Fibroblast of lung (primary cell): ENCODE data around the gene MLPH. TPM values are rescaled to one million over a fixed set of nuclear protein-coding genes. Genes with fewer than 3 reads are reported as not detected.

Experiments used
- DNase-seq, 2 donors: peaks; one replicate each; pipeline versions ENCODE4 v3.0.0 to v3.0.0-alpha.2; 2010; ENCODE audit warnings: low read depth in 2 of 2
- H2AFZ ChIP-seq: 2 replicates; pipeline ENCODE4 v1.5.1; 2012; ENCODE audit warnings: low read length, control low read depth, inconsistent platforms
- H3K27ac ChIP-seq: 2 replicates; pipeline ENCODE4 v1.5.1; 2011; ENCODE audit warnings: low read length, control low read depth; ENCODE audit not compliant: insufficient read depth
- H3K27me3 ChIP-seq: 2 replicates; pipeline ENCODE4 v1.5.1; 2011; ENCODE audit warnings: mild to moderate bottlenecking, low read length; ENCODE audit not compliant: control insufficient read depth, insufficient read depth
- H3K36me3 ChIP-seq: 2 replicates; pipeline ENCODE4 v1.5.1; 2011; ENCODE audit warnings: low read length; ENCODE audit not compliant: control insufficient read depth, insufficient read depth
- H3K4me1 ChIP-seq: 2 replicates; pipeline ENCODE4 v1.5.1; 2011; ENCODE audit warnings: low read length; ENCODE audit not compliant: control insufficient read depth, insufficient read depth; ENCODE audit errors: extremely low read depth
- H3K4me2 ChIP-seq: 2 replicates; pipeline ENCODE4 v1.5.1; 2011; ENCODE audit warnings: low read length, control low read depth; ENCODE audit not compliant: insufficient read depth; ENCODE audit errors: extremely low read depth
- H3K4me3 ChIP-seq, 4 experiments: fragments of 200-600 bp in 1 of 4; sonication (generic) in 1 of 4; replicated peaks in 1 of 4; 2 replicates each; pipeline ENCODE4 v1.5.1; 2011 to 2016; ENCODE audit warnings: low read length in 4 of 4, low read depth in 3 of 4, mild to moderate bottlenecking in 3 of 4, control low read depth in 2 of 4, inconsistent platforms in 1 of 4, mixed read lengths in 1 of 4; ENCODE audit not compliant: insufficient read depth in 1 of 4; ENCODE audit errors: control extremely low read depth in 1 of 4
- H3K79me2 ChIP-seq: 2 replicates; pipeline ENCODE4 v1.5.1; 2012; ENCODE audit warnings: mild to moderate bottlenecking, low read length, inconsistent platforms; ENCODE audit not compliant: control insufficient read depth, insufficient read depth
- H3K9ac ChIP-seq: 2 replicates; pipeline ENCODE4 v1.5.1; 2011; ENCODE audit warnings: mild to moderate bottlenecking, low read length, control low read depth; ENCODE audit not compliant: insufficient read depth
- H3K9me3 ChIP-seq: 2 replicates; pipeline ENCODE4 v1.5.1; 2012; ENCODE audit warnings: low read depth, low read length; ENCODE audit not compliant: control insufficient read depth, insufficient read depth
- H4K20me1 ChIP-seq: 2 replicates; pipeline ENCODE4 v1.5.1; 2011; ENCODE audit warnings: low read length; ENCODE audit not compliant: control insufficient read depth, insufficient read depth; ENCODE audit errors: extremely low read depth
- CTCF ChIP-seq, 2 donors: IDR thresholded peaks in 1 of 2; conservative IDR thresholded peaks in 1 of 2; 1 replicate in 1 of 2; 2 replicates in 1 of 2; pipeline ENCODE4 v1.5.1; 2011 to 2012; ENCODE audit warnings: low read length in 2 of 2, control low read depth in 1 of 2, inconsistent platforms in 1 of 2, low read depth in 1 of 2, mild to moderate bottlenecking in 1 of 2
- EZH2 ChIP-seq: IDR thresholded peaks from 2 replicates; pipeline ENCODE4 v1.5.1; 2012; ENCODE audit warnings: low read length, control low read depth, mild to moderate bottlenecking; ENCODE audit errors: missing control alignments
- polyA plus RNA-seq, 2 donors: library from polyadenylated mRNA; depleted of rRNA in 1 of 2; stranded (reverse) in 1 of 2; unstranded in 1 of 2; fragments of >200 nt; gene quantifications; 2 replicates each; pipeline ENCODE4 v1.2.1, GENCODE V29; 2011 to 2012; ENCODE audit warnings: missing spikeins in 1 of 2
- total RNA-seq: library from RNA; depleted of rRNA; stranded (reverse); fragments of >200 nt; gene quantifications from 2 replicates; pipeline ENCODE4 v1.2.1, GENCODE V29; 2014

Gene MLPH
- total and polyA plus RNA-seq, 2 donors (not counting 1 experiment from before 2014, with no cell fraction given), result 3.1 to 10.7 TPM

- Histone ChIP-seq H3K27ac (no peak overlapping the region), H3K4me1 (peaks cover 21% of the 10 kb centered on the region), H3K4me3 (no peak overlapping the region), H3K36me3 (no peaks in the 10 kb centered on the region), H3K9me3 (no peaks in the 10 kb centered on the region), H2AFZ (no peak overlapping the region), H3K79me2 (no peaks in the 10 kb centered on the region), H3K9ac (no peak overlapping the region), H3K4me2 (no peak overlapping the region), H4K20me1 (no peaks in the 10 kb centered on the region), H3K27me3 (no peaks in the 10 kb centered on the region)
- no peak for DNase-seq
- no peak for TF ChIP-seq EZH2
- TF ChIP-seq CTCF (conservative IDR thresholded peaks at IDR 0.05 in 1 of 2, IDR thresholded peaks at IDR 0.05 in 1 of 2; ENCODE audit: low read depth in 1 of 2, low read length in 2 of 2), result no peak
Observed at GRCh38 chr2:237503201-237503600, 16.1 kb downstream of the MLPH start.

- TF ChIP-seq EZH2 (no peak), CTCF (conservative IDR thresholded peaks at IDR 0.05 in 1 of 2, IDR thresholded peaks at IDR 0.05 in 1 of 2; ENCODE audit: low read depth in 1 of 2, low read length in 2 of 2) (no peak)
- no peak overlapping the region for H3K27ac ChIP-seq
- H3K4me3 ChIP-seq, result no peak overlapping the region
- no peaks in the 10 kb centered on the region for H3K9me3 ChIP-seq
- H3K36me3 ChIP-seq, result no peaks in the 10 kb centered on the region
- no peaks in the 10 kb centered on the region for H3K79me2 ChIP-seq
- H3K9ac ChIP-seq, result no peak overlapping the region
- H2AFZ ChIP-seq, result no peak overlapping the region
- no peaks in the 10 kb centered on the region for H3K27me3 ChIP-seq
- H4K20me1 ChIP-seq, result no peaks in the 10 kb centered on the region
- H3K4me1 ChIP-seq, result peaks cover 21% of the 10 kb centered on the region
- no peak overlapping the region for H3K4me2 ChIP-seq
- no peak for DNase-seq
Observed at GRCh38 chr2:237505188-237505939, 18.3 kb downstream of the MLPH start.

- Histone ChIP-seq H3K4me2 (no peak overlapping the region), H3K4me3 (no peak overlapping the region), H3K9me3 (no peaks in the 10 kb centered on the region), H3K79me2 (no peaks in the 10 kb centered on the region), H3K27ac (no peak overlapping the region), H2AFZ (no peak overlapping the region), H3K36me3 (no peaks in the 10 kb centered on the region), H3K27me3 (no peaks in the 10 kb centered on the region), H3K4me1 (peaks cover 1% of the 10 kb centered on the region), H4K20me1 (no peaks in the 10 kb centered on the region), H3K9ac (no peak overlapping the region)
- no peak for DNase-seq
- TF ChIP-seq CTCF (conservative IDR thresholded peaks at IDR 0.05 in 1 of 2, IDR thresholded peaks at IDR 0.05 in 1 of 2; ENCODE audit: low read depth in 1 of 2, low read length in 2 of 2) (no peak), EZH2 (no peak)
Observed at GRCh38 chr2:237507512-237507911, 20.5 kb downstream of the MLPH start.
